RKO (cell line): ENCODE measurements around the gene MDM1.

Experiments
- DNase-seq: peaks from one replicate; pipeline ENCODE4 v3.0.0-alpha.2; 2016; ENCODE audit warnings: low spot score

Gene MDM1

GRCh38 chr12:68356060-68356695, 24.0 kb upstream of the MDM1 start:
- DNase-seq = peak; percentile 37

- no peak for DNase-seq
Measured at GRCh38 chr12:68354977-68355541, 22.9 kb upstream of the MDM1 start.

DNA sequence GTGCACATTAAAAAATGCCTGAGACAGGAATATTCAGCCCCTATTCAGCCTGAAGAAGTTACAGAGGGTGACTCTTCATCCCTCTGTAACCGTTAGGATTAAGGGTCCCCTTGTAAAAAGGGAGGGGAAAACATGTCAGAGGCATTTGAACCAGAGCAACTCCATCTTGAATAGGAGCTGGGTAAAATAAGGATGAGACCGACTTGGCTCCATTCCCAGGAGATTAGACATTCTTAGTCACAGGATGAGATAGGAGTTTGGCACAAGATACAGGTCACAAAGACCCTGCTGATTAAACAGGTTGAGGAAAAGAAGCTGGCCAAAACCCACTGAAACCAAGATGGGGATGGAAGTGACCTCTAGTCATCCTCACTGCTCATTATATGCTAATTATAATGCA, 19.9 kb upstream of the MDM1 start:
- peak; percentile 42 for DNase-seq

DNA sequence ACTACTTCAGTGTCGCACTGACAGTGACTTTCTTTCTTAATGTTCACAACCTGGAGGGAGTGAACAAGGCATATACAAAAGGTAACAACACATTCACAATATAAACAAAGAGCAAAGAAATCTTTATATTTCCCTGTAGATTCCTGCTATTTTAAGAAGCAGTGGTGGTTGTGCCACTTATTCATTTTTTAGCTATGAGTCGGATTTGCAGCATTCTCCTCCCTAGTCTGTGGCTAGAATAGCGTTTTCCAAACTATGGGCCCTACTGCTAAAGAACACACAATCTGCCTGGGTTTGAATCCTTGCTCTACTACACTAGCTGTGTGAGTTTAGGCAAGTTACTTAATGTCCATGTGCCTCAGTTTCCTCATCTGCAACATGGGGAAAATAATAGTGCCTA, 18.6 kb upstream of the MDM1 start:
- no peak for DNase-seq

- no peak for DNase-seq
Measured at GRCh38 chr12:68349921-68350606, 17.9 kb upstream of the MDM1 start.

DNA sequence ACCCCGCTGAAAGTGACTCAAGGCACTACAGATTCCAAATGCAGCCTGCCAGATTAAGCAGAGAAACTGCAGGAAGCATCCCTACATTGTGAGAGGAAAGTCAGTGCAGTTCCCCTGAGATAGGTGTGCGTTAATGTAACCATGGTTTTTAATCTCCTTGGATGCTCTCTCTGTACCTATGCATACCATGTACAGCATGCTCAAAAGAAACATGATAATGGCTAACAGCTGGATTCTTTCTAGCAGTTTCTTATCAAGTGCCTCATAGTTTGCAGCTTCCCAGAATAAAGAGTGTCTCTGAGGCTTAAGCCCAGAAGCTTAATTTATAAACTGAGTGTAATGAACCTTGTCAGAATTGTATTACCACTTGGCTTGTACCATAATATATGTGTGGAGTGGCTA, 17.1 kb upstream of the MDM1 start:
- DNase-seq = no peak

GRCh38 chr12:68348419-68348818, 16.3 kb upstream of the MDM1 start:
- DNase-seq = no peak

GRCh38 chr12:68345763-68346162, 13.6 kb upstream of the MDM1 start:
- DNase-seq = no peak

DNA sequence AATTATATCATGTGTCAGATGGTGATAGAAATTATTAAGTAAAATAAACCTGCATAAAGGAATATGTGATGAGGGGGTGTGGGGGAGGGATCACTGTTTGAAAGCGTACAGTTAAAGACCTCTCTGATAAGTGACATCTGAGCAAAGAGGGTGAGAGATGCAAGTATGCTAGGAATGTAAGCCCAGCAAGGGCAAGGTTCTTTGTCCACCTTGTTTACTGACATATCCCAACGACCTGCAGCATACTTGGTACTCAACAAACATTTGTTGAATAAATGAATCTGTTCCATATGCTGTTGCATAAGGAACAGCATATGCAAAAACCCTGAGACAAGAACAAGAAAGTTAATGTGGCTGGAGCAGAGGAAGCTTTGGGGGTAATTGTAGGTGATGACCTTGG, 12.0 kb upstream of the MDM1 start:
- DNase-seq = no peak

GRCh38 chr12:68342966-68343365, 10.8 kb upstream of the MDM1 start:
- DNase-seq = no peak

- no peak for DNase-seq
Measured at GRCh38 chr12:68341822-68342221, 9.7 kb upstream of the MDM1 start.

- no peak for DNase-seq
Measured at GRCh38 chr12:68340404-68341270, 8.5 kb upstream of the MDM1 start.

DNA sequence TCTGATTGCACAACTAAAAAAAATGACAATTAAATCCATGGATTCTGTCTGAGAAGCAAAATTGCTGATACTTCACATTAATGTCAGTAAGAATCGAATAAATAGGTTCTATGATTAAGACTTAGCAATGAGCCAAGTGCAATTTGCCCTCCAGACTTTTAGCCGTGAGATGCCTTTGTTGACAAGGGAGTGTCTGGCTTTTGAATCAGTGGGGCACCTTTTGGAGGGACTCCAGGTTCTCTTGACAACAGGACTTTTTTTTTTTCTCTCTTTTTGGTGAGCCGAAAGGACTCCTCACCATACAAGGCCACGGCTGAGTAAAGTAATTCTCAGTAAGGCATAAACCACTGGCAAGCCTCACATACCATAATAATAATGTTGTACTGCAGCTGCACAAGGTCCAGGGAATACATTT, 4.7 kb upstream of the MDM1 start:
- no peak for DNase-seq

GRCh38 chr12:68335462-68335861, 3.3 kb upstream of the MDM1 start:
- no peak for DNase-seq

- DNase-seq = no peak
Measured at GRCh38 chr12:68334132-68334531, 2.0 kb upstream of the MDM1 start.

- no peak for DNase-seq
Measured at GRCh38 chr12:68332728-68333630, 817 bp upstream of the MDM1 start.

DNA sequence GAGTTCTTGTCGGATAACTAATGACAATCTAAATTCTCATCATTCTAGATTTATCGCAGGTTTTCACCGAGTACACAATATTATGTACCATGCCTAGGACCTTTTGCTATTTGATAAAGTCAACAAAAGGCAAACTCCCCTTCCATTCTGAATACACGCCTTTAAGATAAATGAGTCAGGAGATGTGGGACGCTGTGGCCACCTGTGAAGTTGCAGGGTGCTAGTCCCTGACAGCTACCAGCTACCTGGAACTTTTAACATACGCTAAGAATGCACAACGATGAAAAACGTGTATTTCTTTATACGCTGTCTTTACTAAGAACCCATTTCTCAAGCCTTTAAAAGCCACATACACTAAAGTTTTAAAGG, 678 bp downstream of the MDM1 start:
- no peak for DNase-seq

DNA sequence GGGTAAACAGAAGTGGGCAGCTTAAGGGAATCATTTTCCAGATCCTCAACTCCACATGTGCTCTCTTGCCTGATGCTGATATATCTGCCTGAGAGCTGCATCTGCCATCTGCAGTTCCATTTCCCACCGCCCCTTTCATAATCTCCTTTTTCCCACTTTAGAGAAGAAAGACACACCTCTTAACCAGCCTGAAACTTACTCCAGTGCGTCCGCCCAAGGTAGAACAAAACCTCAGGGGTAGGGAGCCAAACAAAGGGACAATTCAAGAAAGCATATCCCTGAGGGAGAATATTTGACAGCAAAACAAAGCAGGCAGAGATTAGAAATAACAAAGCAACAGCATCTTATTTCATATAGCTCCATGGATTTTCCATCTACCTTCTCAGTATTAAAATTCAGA, 4.3 kb downstream of the MDM1 start:
- no peak for DNase-seq

- DNase-seq = no peak
Measured at GRCh38 chr12:68326716-68327115, 5.4 kb downstream of the MDM1 start.

- no peak for DNase-seq
Measured at GRCh38 chr12:68325966-68326365, 6.2 kb downstream of the MDM1 start.

DNA sequence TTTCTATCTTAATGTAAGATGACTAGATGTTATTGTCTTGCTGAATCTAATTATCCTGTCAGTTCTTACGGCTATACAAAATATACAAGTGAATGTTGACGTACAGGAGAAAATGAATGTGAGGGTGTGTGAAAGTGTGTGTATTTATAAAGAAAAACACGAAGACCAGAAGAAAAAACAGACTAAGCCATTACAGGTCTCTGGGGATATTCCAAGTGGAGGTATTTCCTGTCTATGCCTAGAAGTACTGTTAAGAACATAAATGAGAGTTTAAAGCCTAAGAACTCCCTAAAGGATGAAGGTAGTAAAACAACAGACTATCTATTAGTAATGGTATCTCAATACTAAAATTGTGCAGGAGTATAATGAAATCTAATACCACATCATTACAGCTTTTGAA, 7.6 kb downstream of the MDM1 start:
- no peak for DNase-seq

GRCh38 chr12:68321140-68321539, 11.0 kb downstream of the MDM1 start:
- DNase-seq = no peak
